ENCODE results near the gene OGFOD2.

DNA sequence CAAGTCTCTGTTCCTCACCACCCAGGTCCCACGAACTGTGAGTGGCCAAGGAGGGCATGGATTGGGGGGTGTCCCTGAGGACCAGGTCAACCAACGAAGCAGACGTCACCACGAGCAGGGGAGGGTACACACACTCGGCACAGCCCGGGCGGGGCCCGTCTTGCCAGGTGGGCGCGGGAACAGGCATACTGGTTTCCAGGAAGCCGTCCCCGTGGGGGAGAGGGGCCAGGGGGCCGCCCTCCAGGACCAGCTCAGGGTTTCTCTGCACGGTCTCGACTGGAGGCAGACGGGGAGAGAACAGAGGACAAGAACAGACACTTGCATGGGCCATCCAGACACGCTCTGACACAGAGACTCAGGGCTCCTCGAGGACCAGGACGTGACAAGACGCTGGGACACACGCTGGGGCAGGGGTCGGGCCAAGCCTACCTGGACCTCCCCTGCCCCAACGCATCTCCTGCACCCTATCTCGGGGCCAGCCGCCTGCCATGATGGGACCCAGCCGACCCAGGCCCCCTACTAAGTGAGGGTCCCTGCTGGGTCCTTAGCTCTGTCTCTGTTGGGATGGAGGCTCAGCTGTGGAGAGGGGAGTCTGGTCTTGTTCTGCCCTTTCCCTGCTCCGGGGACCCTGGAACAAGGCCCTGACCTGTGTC is 16.7 kb downstream of the OGFOD2 start:
- TF ChIP-seq POLR2A (IDR thresholded peaks at IDR 0.05; ENCODE audit: low read depth, low read length) = no peak
- no peak for TF ChIP-seq TAF1 (IDR thresholded peaks at IDR 0.05; ENCODE audit: low read depth, low read length)
- no peak for TF ChIP-seq POLR2AphosphoS5 (IDR thresholded peaks at IDR 0.05; ENCODE audit: low read depth, low read length)
- TF ChIP-seq PAX5 (IDR thresholded peaks at IDR 0.05; ENCODE audit: insufficient read depth, low read length, severe bottlenecking) = no peak

All from GM12891 (cell line).